Suprapubic skin (tissue), 4 donors: Measurements from ENCODE around the gene MAP7D1.

ENCODE experiments used
- EP300 ChIP-seq: sonication (generic); formaldehyde crosslinking; IDR thresholded peaks from one replicate; pipeline ENCODE4 v1.6.1; 2017; ENCODE audit warnings: antibody characterized with exemption
- POLR2A ChIP-seq, 2 donors: fragments of 450-650 bp; IDR thresholded peaks; one replicate each; pipeline ENCODE4 v1.6.1; 2017; ENCODE audit warnings: antibody characterized with exemption in 2 of 2, mild to moderate bottlenecking in 2 of 2, moderate library complexity in 2 of 2
- POLR2AphosphoS5 ChIP-seq, 3 donors: sonication (generic); formaldehyde crosslinking; IDR thresholded peaks; one replicate each; pipeline ENCODE4 v1.6.1; 2017; ENCODE audit warnings: antibody characterized with exemption in 3 of 3
- TF ChIP-seq, protein P1 (sequence below), 2 donors: fragments of 200-600 bp in 1 of 2; fragments of 450-650 bp in 1 of 2; sonication (generic) in 1 of 2; IDR thresholded peaks; one replicate each; pipeline ENCODE4 v1.5.1; 2016 to 2019; ENCODE audit warnings: antibody characterized with exemption in 2 of 2, mild to moderate bottlenecking in 1 of 2, moderate library complexity in 1 of 2

DNA sequence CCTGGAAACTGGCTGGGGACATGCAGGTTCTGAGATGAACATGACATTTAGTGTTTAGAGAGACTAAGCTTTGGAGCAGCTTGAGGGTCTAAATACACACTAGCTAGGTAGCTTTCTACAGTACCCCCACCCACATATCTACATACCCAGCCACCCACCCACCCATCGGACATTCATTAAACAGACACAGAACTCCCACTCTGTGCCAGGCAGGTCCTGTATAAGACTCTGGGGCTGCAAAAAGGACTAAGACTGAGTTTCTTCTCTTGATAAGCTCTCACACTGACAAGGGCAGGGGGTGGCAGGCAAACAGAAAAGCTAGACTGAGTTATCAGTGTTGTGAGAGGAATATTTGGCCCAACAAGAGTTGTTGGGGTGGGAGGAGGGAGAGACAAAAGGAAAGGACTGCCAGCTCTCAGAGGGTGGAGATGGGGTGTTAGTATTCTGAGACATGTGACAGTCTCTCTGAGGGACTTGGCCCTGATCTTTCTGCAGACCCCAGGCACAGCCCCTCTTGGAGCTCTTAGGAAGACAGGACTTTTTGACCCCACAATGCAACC, 6.8 kb downstream of the MAP7D1 start:
- TF ChIP-seq POLR2AphosphoS5 (IDR thresholded peaks at IDR 0.05) = no peak
- TF ChIP-seq, protein P1, sequence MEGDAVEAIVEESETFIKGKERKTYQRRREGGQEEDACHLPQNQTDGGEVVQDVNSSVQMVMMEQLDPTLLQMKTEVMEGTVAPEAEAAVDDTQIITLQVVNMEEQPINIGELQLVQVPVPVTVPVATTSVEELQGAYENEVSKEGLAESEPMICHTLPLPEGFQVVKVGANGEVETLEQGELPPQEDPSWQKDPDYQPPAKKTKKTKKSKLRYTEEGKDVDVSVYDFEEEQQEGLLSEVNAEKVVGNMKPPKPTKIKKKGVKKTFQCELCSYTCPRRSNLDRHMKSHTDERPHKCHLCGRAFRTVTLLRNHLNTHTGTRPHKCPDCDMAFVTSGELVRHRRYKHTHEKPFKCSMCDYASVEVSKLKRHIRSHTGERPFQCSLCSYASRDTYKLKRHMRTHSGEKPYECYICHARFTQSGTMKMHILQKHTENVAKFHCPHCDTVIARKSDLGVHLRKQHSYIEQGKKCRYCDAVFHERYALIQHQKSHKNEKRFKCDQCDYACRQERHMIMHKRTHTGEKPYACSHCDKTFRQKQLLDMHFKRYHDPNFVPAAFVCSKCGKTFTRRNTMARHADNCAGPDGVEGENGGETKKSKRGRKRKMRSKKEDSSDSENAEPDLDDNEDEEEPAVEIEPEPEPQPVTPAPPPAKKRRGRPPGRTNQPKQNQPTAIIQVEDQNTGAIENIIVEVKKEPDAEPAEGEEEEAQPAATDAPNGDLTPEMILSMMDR (IDR thresholded peaks at IDR 0.05) = no peak
- TF ChIP-seq POLR2A (IDR thresholded peaks at IDR 0.05) = no peak
- no peak for TF ChIP-seq EP300
